Lung (tissue), 10 donors: ENCODE data around the gene KIR2DL4. TPM values are rescaled to one million over a fixed set of nuclear protein-coding genes. Genes with fewer than 3 reads are reported as not detected.
"Not testable (repeated sequence)": the region's sequence is repeated elsewhere in the genome, so short reads cannot be mapped to it uniquely, and the experiment has no call there.

ENCODE experiments used
- ATAC-seq: fragments of 200-7000 bp; cut with Tn5 transposase; one replicate; pipeline ENCODE4 v1.9.1; 2020; ENCODE audit warnings: moderate number of reproducible peaks; ENCODE audit not compliant: insufficient read depth, low FRiP score
- DNase-seq, 3 donors: peaks; one replicate each; pipeline ENCODE4 v3.0.0-alpha.2; 2013 to 2017
- H3K27ac ChIP-seq, 2 donors: one replicate each; pipeline ENCODE4 v1.5.1; 2013; ENCODE audit warnings: mild to moderate bottlenecking in 2 of 2, moderate library complexity in 2 of 2, control low read depth in 1 of 2, inconsistent platforms in 1 of 2, low read depth in 1 of 2, low read length in 1 of 2
- H3K27me3 ChIP-seq, 3 donors: one replicate each; pipeline ENCODE4 v1.5.1; 2013; ENCODE audit warnings: low read length in 2 of 3; ENCODE audit not compliant: control insufficient read depth in 3 of 3, insufficient read depth in 3 of 3
- H3K36me3 ChIP-seq, 4 donors: one replicate each; pipeline ENCODE4 v1.5.1; 2013; ENCODE audit warnings: low read length in 4 of 4, mild to moderate bottlenecking in 1 of 4, moderate library complexity in 1 of 4; ENCODE audit not compliant: control insufficient read depth in 4 of 4, insufficient read depth in 4 of 4
- H3K4me1 ChIP-seq, 5 donors: one replicate each; pipeline ENCODE4 v1.5.1; 2013; ENCODE audit warnings: low read length in 5 of 5, mild to moderate bottlenecking in 2 of 5, moderate library complexity in 1 of 5; ENCODE audit not compliant: control insufficient read depth in 5 of 5, insufficient read depth in 5 of 5
- H3K4me3 ChIP-seq: one replicate; pipeline ENCODE4 v1.5.1; 2013; ENCODE audit warnings: mild to moderate bottlenecking, control low read depth, moderate library complexity
- H3K9ac ChIP-seq, 2 donors: one replicate each; pipeline ENCODE4 v1.5.1; 2013; ENCODE audit warnings: low read length in 2 of 2, control low read depth in 1 of 2; ENCODE audit not compliant: insufficient read depth in 1 of 2
- H3K9me3 ChIP-seq, 4 donors: one replicate each; pipeline ENCODE4 v1.5.1; 2013; ENCODE audit warnings: low read length in 3 of 4, mild to moderate bottlenecking in 1 of 4, moderate library complexity in 1 of 4; ENCODE audit not compliant: control insufficient read depth in 4 of 4, insufficient read depth in 3 of 4
- WGBS, 2 donors: extraction: QIAGEN DNeasy Blood & Tissue Kit; methylation state at CpG; one replicate each; pipeline ENCODE4 v1.1.7; 2013; 5-methylcytosine and 5-hydroxymethylcytosine counted together
- polyA plus RNA-seq, 2 donors: library from polyadenylated mRNA; stranded (reverse); fragments of 200-250 nt; gene quantifications; one replicate each; pipeline ENCODE4 v1.2.1, GENCODE V29; 2013
- total RNA-seq, 2 donors: library from RNA; depleted of rRNA in 1 of 2; stranded (reverse); fragments of >200 nt in 1 of 2; gene quantifications; one replicate each; pipeline ENCODE4 v1.2.1, GENCODE V29; 2014 to 2021
- donor health status: Bipolar disorder and iron deficiency.
- donor health status: healthy.
- donor health status: DM: yes; HTN: yes; CAD: no.

The KIR2DL4 gene
- total and polyA plus RNA-seq, 4 donors: 0.10 to 0.77 (median 0.63) TPM; not detected in 1

- H3K9me3 ChIP-seq, ATAC-seq, H3K27ac ChIP-seq, H3K4me3 ChIP-seq, H3K4me1 ChIP-seq, H3K27me3 ChIP-seq, H3K36me3 ChIP-seq, DNase-seq, H3K9ac ChIP-seq: not testable (repeated sequence)
- 80 to 85% methylated on average over 10 to 14 of the region's 15 CpGs for WGBS, 2 donors
Observed at GRCh38 chr19:54771018-54771960, 32.1 kb upstream of the KIR2DL4 start.

GRCh38 chr19:54772666-54773065, 30.7 kb upstream of the KIR2DL4 start:
- not testable (repeated sequence) for H3K27ac ChIP-seq, H3K9ac ChIP-seq, H3K4me1 ChIP-seq, H3K36me3 ChIP-seq, ATAC-seq, DNase-seq, H3K27me3 ChIP-seq, H3K9me3 ChIP-seq, H3K4me3 ChIP-seq
- WGBS, 2 donors: 48 to 52% methylated on average over 2 of the region's 2 CpGs

GRCh38 chr19:54775095-54775815, 28.2 kb upstream of the KIR2DL4 start:
- H3K27ac ChIP-seq, H3K4me3 ChIP-seq, H3K9me3 ChIP-seq, H3K36me3 ChIP-seq, H3K4me1 ChIP-seq, H3K27me3 ChIP-seq, DNase-seq, H3K9ac ChIP-seq, ATAC-seq: not testable (repeated sequence)
- 80% methylated on average over 12 of the region's 12 CpGs for WGBS, 2 donors

GRCh38 chr19:54775830-54776229, 27.6 kb upstream of the KIR2DL4 start:
- not testable (repeated sequence) for H3K4me1 ChIP-seq, H3K9me3 ChIP-seq, H3K4me3 ChIP-seq, H3K27me3 ChIP-seq, H3K27ac ChIP-seq, DNase-seq, H3K9ac ChIP-seq, ATAC-seq, H3K36me3 ChIP-seq
- WGBS, 2 donors: 73 to 87% methylated on average over 8 of the region's 8 CpGs

GRCh38 chr19:54777851-54778250, 25.6 kb upstream of the KIR2DL4 start:
- H3K36me3 ChIP-seq, H3K27me3 ChIP-seq, H3K4me3 ChIP-seq, DNase-seq, ATAC-seq, H3K9ac ChIP-seq, H3K4me1 ChIP-seq, H3K27ac ChIP-seq, H3K9me3 ChIP-seq: not testable (repeated sequence)
- 51 to 71% methylated on average over 2 to 4 of the region's 4 CpGs for WGBS, 2 donors

GRCh38 chr19:54778896-54779295, 24.5 kb upstream of the KIR2DL4 start:
- not testable (repeated sequence) for H3K27ac ChIP-seq, ATAC-seq, H3K27me3 ChIP-seq, H3K4me1 ChIP-seq, H3K4me3 ChIP-seq, H3K9me3 ChIP-seq, H3K36me3 ChIP-seq, DNase-seq, H3K9ac ChIP-seq
- 63 to 77% methylated on average over 6 to 7 of the region's 7 CpGs for WGBS, 2 donors

- not testable (repeated sequence) for DNase-seq, H3K4me1 ChIP-seq, H3K9ac ChIP-seq, H3K27ac ChIP-seq, H3K27me3 ChIP-seq, H3K36me3 ChIP-seq, ATAC-seq, H3K9me3 ChIP-seq, H3K4me3 ChIP-seq
- WGBS, 2 donors: 76 to 85% methylated on average over 4 of the region's 4 CpGs
Observed at GRCh38 chr19:54782916-54783315, 20.5 kb upstream of the KIR2DL4 start.
